NCI-H1105 treated with DMSO at 0.1 percent for 48 hours (cell line): ENCODE data around the gene MAOB.
"Not testable (repeated sequence)": the region's sequence is repeated elsewhere in the genome, so short reads cannot be mapped to it uniquely, and the experiment has no call there.

ENCODE experiments used
- DNase-seq: peaks from one replicate; lab custom pipeline; 2025; lab: John Stamatoyannopoulos, UW

Gene MAOB

GRCh38 chrX:43882294-43882681 is at the start of gene MAOB:
Gene MAOB (minus strand): TSS chrX:43882450. CDS start chrX:43882299, 151 bp downstream.
- no peak for DNase-seq

DNA sequence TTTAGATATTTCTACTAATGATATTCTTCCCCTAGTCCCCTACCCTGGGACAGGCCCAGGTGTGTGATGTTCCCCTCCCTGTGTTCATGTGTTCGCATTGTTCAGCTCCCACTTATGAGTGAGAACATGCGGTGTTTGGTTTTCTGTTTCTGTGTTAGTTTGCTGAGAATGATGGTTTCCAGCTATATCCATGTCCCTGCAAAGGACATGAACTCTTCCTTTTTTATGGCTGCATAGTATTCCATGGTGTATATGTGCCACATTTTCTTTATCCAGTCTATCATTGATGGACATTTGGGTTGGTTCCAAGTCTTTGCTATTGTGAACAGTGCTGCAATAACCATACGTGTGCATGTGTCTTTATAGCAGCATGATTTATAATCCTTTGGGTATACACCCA is 39.8 kb upstream of the MAOB start:
- DNase-seq, result not testable (repeated sequence)

GRCh38 chrX:43910772-43911171 is 28.5 kb upstream of the MAOB start:
- DNase-seq, result not testable (repeated sequence)

DNA sequence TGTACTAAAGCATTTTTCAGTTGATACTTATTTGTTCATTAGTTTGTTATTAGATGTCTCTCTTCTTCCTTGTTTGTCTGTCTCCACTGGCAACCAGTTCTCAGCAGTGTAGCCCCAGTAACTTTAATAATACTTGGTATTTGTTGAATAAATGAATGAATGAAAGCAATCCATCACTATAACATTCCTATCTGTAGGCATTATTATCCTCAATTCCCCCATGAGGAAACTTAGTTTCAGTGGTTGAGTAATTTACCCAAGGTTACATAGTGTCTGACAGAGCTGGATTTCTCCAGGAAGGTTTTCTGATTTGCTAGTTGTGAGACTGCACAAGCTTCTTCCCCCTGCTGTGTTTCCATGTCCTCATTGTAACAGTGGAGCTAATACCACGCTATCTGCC is 27.8 kb upstream of the MAOB start:
- DNase-seq, result no peak

GRCh38 chrX:43909141-43909540 is 26.9 kb upstream of the MAOB start:
- no peak for DNase-seq

DNA sequence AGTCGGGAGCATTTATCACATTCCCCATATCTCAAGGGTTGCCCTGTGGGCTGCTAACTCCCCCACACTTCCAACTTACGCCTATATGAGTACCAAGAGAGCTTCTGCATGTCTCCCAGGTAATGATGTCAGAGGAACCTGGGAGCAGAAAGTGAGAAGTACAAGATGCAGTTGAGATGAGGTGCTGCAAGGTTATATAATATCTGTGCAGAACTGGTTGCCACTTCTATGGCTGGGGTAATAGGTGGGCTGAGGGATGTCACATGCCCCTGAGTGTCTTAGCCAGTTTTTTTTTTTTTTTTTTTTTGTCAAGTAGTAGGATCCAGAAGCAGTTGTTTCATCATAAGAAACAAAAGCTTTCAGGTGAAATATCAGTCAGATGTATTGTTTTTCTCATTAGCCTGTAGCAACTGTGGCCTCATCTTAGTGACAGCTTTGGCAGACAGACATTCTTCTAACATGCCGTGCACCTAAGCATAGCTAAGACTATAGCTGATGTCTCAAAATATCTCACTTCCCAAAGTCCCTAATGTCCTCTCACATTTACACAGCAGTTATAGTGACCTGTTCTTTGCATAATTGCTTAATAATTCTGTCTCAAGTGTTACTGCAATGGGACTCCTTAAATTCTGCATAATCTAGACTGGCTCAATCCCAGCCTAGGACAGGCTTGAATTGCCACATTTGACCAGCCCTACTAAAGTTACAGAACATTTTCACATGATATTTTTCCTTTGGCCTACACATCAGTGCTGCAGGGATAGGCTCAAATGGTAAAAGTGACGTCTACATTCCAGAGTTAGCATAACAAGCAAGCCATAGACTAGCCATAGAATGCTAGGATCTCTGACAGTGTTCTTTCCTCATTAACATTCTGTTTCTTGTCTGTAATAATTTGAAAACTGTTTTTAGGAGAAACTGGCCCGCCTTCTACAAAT is 17.9 kb upstream of the MAOB start:
- DNase-seq, result no peak

GRCh38 chrX:43898406-43899035 is 16.3 kb upstream of the MAOB start:
- DNase-seq, result no peak

GRCh38 chrX:43897290-43897689 is 15.0 kb upstream of the MAOB start:
- no peak for DNase-seq

DNA sequence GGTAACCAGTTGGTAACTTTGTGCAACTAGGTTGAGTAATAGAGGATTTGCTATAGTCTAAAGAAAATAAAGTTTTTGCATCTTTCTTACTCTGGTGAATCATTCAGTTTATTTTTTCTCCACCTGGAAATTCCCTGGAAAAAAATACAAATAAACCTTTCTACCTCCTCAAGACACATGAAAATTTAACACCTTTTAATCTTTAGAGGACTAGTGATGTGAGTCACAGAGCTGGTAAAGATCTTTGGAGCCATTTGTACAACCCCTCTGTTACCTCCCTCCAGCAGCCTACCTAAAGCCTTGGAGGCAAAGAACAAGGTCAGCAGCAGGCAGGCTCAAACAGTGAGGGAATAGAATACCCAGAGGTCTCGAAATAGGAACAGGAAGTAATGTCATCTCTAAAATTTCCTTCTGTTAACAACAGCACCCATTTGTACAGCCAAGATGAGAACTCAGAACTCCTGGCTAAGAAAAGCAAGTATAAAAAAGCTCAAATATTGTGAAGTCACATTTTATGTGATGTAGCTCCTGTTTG is 10.2 kb upstream of the MAOB start:
- DNase-seq, result no peak

DNA sequence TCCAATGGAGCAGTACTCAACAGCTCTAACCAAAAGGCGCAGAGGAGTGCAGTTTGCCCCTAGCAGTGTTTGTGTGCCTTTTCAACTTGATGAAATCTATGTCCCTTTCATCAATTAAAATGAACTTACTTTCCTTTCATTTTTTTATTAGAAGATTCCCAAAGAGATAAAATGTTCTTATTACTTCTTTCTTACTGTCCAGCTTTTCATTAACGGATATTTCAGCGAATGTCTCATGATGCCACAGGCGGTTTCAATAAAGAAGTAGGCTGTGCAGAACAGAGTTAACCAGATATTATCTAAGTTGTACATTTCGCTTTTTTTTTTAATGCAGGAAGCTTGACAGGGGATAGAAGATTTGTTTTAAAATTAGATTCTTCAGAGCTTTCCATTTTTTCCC is 3.4 kb upstream of the MAOB start:
- no peak for DNase-seq

- DNase-seq, result no peak
These were observed 598 bp downstream of the MAOB start for GRCh38 chrX:43881410-43882293.

DNA sequence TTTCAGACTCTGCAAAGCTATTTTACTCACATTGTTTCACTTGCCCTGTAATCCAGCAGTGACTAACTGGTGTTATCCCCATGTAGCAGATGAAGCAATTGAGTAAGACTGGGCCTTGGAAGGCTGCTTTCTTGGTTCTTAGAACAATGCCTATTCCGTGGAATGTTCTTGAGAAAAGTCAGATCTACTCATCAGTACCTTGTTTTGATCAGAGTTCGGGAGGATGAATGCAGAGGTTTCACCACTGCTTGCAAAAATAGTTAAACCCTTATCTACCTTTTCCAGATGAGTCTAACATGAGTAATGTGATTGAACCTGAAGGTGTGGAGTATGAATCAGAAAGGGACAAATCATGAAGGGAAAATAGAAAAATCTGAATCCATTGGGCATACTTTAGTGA is 1.8 kb downstream of the MAOB start:
- DNase-seq, result no peak

- no peak for DNase-seq
These were observed 3.2 kb downstream of the MAOB start for GRCh38 chrX:43878906-43879526.

- DNase-seq, result no peak
These were observed 5.6 kb downstream of the MAOB start for GRCh38 chrX:43876680-43877079.

- DNase-seq, result no peak
These were observed 11.4 kb downstream of the MAOB start for GRCh38 chrX:43870758-43871419.

DNA sequence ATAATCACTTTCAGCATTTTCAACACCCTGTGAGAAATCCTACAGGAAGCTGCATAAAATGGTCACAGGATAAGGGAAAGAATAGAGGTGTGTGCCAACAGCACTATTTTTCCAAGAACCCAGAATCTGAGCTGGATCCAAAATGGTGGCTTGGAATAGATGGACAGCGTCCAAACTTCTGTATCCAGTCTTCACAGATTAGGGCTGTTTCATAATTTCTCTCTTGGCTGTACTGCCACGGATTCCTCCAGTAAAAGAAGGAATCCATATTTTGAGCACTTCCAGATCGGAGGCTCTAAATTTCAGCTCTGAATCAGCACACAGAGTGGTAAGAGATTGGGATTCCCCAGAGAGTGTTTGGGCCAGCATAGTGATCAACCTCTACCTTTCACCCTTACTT is 12.2 kb downstream of the MAOB start:
- no peak for DNase-seq

GRCh38 chrX:43868791-43869190 is 13.5 kb downstream of the MAOB start:
- no peak for DNase-seq

DNA sequence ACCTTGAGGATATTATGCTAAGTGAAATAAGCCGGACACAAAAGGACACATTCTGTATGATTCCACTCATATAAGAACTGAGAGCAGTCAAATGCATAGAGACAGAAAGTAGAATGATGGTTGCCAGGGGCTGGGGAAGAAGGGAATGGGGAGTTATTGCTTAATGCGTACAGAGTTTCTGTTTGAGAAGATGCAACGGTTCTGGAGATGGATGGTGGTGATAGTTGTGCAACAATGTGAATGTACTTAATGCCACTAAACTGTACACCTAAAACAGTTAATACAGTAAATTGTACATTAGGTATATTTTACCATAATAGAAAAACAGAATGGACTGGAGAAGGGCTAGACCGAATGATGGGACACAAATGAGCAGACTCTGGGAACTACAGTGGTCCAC is 15.8 kb downstream of the MAOB start:
- DNase-seq, result no peak

- no peak for DNase-seq
These were observed 16.5 kb downstream of the MAOB start for GRCh38 chrX:43865791-43866190.

DNA sequence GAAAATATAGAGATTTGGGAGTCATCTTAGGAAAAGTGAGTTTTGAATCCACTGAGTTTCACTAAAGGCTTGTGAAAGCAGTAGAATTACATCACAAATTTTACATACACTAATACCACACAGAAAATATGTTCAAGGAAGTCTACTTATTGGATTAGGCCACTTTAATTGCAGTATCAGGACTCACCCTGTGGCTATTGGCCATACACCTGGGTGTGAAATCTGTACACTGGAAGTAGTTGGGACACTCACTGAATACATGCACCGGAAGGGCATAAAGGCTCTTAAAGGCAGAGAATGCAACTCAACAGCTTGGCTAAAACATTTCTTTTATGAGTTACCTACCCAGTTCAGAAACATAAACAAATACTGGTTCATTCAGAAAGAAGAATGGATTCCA is 19.8 kb downstream of the MAOB start:
- DNase-seq, result no peak

DNA sequence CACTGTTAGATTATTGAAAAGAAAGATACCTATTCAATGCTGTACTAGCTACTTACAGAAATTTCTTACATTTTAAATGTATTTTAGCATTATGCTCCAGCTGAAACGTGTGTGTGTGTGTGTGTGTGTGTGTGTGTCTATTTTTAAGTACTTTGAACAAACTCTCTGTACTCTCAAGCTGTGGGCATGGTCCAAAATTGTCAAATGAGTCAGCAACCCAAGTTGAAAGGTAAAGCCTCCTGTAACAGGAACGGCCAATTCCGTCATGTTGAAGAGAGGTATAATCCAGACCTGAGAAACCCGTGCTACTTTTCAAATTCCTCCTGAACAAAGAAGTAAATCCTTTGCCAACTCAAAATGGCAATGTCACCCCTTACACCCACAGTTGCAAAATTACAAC is 20.5 kb downstream of the MAOB start:
- DNase-seq, result no peak
